GM18507 (cell line): ENCODE data around the gene DUSP28.
A peak's percentile ranks its signal among the peaks of the same experiment; 100 is the strongest.

Source experiments
- DNase-seq: peaks from one replicate; pipeline ENCODE4 v3.0.0; 2011; ENCODE audit warnings: low read depth; ENCODE audit not compliant: insufficient read length; ENCODE audit errors: extremely low spot score
- FAIRE-seq: peaks from 2 replicates; lab custom pipeline; 2011; peaks lifted over from hg19 to GRCh38; lab: Jason Lieb, UNC

The DUSP28 gene

DNA sequence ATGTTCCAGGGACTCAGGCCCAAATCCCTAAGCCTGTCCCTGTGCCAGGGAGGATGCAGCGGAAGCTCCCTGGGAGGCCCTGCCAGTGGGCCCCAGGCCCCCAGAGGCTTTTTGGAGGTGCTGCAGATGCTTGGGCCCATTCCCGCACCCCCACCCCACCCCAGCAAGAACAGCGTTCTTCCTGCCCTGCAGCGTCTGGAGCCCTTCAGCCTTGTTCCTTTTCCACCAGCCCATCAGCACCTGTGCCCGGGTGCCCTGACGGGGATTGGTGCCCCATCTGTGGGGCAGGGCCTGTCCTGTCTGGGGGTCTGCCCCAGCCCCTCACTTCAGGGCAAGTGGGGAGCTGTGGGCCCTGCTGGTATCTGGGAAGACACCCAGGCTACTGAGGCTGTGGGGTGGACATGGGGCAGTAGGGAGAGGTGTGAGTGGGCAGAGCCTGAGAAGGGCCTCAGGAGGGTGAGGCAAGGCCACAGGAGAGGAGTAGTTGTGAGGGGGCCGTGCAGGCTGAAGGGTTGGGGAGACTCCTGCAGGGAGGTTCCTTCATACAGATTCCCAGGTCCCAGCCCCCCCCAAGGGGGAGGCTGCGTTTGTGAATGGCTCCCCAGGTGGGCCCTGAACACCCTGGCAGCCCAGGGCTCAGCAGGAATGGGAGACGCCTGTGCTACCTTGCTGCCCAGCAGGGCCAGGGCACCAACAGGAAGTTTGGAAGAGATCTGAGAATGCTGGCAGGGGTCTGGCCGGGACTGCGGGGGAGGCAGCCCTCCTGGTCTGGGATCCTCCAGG lies 10.6 kb downstream of the DUSP28 start:
- DNase-seq: no peak
- FAIRE-seq: no peak

DNA sequence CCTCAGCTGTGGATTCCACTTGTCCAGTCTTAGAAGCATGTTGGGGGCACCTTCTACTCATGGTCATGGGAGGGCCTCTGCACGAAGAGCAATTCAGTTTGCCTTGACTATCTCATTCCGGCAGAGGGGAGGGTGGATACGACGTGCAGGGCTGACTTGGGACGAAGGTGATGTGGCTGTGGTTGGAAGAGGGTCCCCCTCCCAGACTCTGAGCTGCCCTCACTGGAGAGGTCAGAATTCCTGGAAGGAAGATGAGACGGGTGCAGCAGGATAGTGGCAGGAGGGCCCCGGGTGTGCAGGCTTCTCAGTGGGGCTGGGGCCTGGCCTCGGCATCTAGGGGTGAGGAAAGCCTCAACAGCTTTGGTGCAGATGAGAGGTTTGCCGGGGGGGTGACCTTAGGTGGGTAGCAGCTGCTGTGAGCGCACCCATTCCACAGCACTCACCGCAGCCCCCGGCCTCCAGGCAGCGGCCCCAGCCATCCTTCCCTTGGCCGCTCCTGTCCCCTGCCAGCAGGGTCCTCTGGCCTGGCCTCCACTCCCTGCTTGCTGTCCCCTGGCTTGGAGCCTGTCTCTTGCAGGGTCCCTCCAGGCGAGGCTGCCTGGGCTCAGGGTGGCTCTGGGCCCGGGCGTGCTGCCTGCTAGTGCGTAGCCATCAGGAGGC lies 11.3 kb downstream of the DUSP28 start:
- DNase-seq: no peak
- no peak for FAIRE-seq

DNA sequence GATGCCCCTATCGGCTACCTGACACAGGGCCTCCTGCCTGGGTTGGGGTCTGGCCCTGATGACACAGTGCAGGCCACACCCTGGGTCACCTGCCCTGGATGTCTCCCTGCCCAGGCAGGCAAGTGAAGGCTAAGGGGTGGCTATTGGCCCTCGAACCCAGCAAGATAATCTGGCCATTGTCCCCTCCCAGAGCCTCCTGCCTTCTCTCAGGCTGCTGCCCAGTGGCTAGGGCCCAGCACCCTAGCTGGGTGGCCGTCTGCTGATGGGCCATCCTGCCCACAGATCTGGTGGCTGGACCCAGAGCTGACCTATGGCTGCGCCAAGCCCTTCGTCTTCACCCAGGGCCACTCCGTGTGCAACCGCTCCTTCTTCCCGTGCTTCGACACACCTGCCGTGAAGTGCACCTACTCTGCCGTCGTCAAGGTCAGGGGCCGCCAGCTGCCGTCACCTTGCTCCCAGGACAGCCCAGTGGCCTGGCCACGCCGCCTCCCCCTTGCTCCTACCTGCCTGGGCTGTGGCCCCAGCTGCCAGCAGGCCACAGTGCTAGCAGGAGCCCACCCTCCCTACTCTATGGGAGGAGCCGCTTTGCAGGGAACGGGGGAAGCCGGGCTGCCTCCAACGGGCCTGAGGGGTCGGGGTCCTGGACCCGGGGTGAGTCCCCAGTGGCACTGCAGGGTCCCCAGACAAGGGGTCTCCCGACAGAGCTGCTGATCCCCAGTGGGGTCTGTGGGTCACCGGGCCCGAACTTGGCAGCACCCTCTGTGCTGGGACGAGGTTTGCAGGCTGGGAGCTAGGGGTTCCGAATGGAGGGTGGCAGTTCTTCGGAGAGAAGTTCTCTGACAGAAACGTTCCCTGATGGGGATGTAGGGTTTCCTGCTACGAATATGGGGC lies 12.2 kb downstream of the DUSP28 start:
- no peak for DNase-seq

DNA sequence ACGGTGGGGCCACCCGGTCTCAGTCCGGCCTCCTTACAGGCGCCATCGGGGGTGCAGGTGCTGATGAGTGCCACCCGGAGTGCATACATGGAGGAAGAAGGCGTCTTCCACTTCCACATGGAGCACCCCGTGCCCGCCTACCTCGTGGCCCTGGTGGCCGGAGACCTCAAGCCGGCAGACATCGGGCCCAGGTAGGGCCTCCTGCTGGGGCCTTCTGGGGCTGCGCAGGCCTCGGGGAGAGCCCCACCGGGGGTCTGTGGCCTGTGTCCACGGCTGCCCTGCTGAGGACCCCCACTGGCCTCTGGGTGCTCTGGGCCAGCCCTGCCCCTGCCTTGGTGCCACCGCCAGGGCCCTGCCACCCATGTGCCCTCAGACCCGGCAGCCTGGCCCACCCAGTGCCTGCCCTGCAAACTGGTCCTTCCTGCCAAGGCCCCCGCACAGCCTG lies 12.9 kb downstream of the DUSP28 start:
- FAIRE-seq (no peak), DNase-seq (no peak)

More for the DNA sequence above, 12.2 kb downstream of the DUSP28 start:
- no peak for FAIRE-seq

DNA sequence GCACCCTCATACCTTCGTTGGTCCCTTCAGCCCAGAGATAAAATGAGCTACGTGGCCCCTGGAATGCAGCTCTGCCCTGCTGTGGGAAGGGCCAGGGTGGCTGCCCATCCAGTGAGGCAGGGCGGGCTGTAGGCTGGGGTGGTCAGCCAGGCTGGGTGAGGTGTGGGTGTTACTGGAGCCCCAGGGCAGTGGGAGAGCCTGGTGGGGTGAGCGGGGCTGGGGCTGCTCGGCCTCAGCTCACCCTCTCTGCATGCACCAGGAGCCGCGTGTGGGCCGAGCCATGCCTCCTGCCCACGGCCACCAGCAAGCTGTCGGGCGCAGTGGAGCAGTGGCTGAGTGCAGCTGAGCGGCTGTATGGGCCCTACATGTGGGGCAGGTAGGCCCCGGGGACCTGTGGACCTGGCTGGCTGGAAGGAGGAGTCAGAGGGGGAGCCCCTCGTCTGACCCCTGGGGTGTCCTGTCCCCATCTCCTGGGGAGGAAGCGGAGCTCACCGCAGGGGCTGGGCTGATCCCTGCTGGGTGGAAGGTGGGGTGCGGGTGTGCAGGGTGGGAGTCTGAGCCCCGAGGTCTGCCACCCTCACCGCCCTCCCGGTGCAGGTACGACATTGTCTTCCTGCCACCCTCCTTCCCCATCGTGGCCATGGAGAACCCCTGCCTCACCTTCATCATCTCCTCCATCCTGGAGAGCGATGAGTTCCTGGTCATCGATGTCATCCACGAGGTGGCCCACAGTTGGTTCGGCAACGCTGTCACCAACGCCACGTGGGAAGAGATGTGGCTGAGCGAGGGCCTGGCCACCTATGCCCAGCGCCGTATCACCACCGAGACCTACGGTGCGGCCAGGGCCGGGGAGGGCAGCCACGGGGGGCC lies 13.6 kb downstream of the DUSP28 start:
- FAIRE-seq (no peak), DNase-seq (no peak)

DNA sequence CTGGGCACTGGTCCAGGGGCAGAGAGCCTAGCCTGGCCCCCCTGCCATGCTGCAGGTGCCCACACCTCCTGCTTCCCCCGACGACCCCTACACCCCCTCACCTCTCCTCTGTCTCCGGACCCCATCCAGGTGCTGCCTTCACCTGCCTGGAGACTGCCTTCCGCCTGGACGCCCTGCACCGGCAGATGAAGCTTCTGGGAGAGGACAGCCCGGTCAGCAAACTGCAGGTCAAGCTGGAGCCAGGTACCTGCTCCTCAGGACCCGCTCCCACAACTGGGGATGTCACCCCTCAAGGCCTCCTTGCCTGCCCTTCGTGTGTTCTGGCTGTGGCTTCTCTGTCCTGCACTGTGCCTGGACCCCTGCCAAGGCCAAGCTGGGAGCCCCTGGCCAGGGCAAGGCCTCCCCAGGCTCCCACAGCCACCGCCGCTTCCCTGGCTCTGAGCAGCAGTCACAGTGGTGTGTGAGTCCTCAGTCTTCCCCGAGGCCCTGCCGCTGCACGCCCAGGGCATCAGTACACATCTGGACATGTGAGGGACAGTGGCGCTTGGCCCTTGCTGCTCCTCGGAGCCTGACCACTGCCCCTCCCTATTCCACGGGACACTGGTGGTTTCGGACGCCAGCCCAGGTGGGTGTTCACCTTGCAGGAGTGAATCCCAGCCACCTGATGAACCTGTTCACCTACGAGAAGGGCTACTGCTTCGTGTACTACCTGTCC lies 14.4 kb downstream of the DUSP28 start:
- DNase-seq (no peak), FAIRE-seq (no peak)

DNA sequence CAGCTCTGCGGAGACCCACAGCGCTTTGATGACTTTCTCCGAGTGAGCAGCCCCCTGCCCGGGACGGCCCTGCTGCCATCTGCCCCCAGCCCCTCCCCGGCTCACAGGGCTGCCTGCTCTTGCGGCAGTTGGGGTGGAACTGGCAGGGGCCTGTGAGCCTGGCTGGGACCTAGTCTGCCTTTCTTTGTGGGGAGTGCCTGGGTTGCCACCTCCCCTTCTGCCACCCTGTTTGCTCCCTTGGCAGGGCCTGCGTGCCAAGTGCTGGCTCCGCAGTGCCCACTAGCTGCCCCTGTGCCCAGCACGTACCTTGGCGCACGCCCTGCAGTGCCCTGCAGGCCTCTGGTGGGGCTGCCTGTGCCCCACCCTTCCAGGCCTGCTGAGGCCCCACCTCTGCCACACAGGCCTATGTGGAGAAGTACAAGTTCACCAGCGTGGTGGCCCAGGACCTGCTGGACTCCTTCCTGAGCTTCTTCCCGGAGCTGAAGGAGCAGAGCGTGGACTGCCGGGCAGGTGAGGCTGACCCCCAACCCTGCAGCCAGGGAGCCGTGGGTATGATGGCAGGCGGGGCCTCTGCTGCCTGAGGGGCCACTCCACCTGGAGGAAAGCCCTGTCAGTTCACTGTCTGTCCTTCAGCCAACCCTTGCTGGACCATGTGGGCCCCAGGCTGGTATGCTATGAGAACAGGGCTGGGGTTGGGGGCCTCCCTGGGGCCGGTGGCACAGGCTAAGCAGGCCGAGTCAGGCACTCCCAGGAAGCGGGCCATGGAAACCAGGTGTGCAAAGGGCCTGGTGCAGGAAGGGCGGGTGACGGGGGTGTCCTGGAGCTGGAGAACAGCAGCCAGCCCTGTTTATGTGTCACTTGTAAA lies 15.2 kb downstream of the DUSP28 start:
- FAIRE-seq (no peak), DNase-seq (no peak)

DNA sequence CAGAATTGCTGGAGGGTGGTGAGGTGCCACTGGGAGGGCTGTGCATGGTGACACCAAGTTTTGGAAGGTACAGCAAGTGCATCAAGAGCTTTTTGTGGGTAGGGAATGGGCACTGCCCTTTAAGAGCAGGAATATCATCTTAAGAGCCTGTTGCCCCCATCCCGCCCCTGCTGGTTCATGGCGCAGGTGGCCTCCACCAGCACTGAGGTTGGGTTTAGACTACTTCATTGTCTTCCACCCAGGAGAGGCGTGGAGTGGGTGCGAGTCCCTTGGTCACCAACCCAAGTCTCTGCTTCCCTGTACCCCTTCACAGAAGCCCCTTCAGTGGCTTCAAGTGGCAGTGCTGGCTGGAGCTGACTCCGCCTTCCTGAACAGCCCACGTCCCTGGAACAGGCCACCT lies 15.9 kb downstream of the DUSP28 start:
- FAIRE-seq: no peak
- DNase-seq: no peak

DNA sequence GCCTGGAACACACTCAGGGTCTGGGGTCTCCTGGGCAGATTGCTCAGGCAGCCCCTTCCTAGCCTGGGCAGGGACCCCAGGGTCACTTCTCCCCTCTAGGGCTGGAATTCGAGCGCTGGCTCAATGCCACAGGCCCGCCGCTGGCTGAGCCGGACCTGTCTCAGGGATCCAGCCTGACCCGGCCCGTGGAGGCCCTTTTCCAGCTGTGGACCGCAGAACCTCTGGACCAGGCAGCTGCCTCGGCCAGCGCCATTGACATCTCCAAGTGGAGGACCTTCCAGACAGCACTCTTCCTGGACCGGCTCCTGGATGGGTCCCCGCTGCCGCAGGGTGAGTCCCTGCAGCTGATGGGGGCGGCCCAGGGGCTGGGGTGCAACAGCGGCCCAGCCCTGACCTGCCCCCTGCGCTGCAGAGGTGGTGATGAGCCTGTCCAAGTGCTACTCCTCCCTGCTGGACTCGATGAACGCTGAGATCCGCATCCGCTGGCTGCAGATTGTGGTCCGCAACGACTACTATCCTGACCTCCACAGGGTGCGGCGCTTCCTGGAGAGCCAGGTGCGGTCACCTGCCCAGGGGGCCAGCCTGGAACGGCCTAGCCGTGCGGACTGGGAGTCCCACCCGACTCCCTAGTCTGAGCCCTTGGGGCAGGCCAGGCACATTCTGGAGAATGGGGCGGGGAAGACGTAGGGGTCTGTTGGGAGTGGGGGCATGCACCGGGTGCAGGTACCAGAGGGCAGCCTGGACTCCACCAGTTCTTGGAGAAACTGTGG lies 16.5 kb downstream of the DUSP28 start:
- FAIRE-seq (no peak), DNase-seq (no peak)

DNA sequence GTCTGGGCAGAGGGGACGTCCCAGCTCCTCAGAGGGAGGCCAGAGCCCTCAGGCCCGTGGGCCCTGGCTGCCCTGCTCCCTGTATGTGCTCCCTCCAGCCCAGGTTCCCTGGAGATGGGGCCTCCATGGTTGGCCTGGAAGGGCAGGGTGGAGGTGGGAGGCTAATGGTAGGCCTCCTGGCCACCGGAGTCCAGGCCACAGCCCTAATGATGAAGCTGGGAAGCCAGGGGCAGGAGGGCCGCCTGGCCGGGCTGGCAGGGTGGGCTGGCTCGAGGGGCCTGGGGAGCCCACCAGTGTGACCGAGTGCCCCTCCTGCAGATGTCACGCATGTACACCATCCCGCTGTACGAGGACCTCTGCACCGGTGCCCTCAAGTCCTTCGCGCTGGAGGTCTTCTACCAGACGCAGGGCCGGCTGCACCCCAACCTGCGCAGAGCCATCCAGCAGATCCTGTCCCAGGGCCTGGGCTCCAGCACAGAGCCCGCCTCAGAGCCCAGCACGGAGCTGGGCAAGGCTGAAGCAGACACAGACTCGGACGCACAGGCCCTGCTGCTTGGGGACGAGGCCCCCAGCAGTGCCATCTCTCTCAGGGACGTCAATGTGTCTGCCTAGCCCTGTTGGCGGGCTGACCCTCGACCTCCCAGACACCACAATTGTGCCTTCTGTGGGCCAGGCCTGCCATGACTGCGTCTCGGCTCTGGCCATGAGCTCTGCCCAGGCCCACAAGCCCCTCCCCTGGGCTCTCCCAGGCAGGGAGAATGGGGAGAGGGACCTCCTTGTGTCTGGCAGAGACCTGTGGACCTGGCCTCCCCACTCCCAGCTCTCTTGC lies 17.3 kb downstream of the DUSP28 start:
- no peak for DNase-seq
- no peak for FAIRE-seq

DNA sequence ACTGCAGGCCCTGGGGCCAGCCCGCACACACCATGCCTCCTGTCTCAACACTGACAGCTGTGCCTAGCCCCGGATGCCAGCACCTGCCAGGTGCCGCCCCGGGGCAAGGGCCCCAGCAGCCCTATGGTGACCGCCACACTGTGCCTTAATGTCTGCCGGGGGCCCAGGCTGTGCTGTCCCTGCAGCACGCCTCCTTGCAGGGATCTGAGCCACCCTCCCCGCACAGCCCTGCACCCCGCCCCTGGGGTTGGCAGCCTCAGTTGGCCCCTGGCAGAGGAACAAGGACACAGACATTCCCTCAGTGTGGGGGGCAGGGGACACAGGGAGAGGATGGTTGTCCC lies 17.9 kb downstream of the DUSP28 start:
- FAIRE-seq (no peak), DNase-seq (no peak)

DNA sequence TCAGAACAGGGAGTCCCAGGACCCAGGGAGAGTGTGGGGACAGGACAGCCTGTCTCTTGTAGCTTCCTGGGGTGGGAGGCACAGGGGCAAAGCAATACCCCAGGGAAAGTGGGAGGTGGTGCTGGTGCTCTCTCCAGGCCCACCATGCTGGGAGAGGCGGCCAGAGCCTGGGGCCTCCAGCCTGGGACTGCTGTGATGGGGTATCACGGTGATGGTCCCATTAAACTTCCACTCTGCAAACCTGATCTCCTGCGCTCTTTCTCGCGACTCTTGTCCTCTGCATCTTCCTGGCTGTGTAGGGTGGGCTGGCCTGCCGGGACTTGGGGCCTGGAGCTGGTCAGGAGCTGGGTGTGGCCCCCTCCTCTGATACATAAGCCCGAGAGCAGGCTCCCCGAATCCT lies 18.3 kb downstream of the DUSP28 start:
- DNase-seq (no peak), FAIRE-seq (no peak)

DNA sequence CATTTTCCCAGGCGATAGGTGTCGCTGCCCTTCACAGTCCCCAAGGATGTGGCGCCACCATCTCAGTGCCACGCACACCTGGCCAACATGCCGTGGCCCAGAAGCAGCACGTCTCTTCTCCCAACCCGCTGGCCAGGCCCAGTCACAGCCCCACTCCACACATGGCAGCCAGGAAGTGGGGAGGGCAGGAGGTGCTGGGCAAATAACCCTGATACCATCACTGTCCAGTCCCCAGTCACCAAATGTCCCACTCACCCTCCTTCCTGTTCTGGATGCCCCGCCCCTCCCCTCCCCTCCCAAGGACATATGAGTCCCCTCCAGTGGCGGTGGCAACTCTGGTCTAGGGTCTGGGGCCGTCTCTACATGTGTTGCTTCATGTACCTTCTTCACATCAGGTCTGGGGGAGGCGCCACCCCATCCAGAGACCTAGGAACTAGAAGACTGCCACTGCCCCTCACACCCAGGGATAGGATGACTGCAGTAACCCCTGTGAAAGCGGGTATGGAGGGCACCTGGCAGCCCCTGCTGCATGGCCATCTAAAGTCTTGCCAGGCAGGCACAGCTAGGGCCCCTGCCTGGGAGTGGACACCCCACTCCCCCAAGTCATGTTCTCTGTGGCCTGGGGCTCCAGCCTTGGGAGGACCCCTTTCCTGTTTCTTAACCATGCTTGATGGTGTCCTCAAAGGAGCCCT lies 19.1 kb downstream of the DUSP28 start:
- FAIRE-seq (no peak), DNase-seq (no peak)

DNA sequence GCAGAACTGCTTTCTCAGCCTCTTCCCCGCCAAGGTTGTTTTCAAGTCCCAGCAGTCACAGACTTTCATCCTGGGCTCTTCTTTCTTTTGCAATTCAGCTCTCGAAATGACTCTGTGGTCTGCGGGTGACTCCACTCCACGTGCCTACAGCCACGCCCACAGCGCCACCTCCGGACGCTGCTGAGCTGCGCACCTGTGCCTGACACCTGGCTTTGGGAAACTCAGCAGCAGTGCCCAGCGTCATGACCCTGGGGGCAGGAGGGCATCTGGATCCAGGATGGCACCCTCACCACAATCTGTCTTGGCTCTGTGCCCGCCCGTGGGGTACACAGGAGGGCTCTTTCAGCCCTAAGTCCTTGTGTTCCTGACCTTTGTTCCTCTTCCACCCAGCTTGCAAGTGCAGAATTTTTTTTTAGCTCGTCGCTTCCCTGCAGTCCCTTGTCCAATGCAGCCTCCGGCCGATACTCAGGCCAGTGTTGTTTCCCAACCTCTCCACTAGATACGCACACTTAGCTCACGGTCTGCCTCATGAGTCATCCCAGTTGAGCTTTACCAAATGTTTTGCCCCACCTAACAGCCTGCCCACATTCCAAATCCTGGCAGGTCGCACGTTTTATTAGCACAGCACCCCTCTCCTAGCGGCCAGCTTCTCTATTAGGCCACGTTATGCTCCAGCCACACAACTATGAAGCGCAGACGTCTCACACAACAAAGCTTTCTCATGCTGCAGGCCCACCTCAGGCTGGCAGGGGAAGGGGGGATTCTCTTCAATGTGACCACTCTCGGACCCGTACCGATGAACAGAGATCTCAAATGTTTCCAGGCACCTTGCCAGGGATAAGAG lies 19.8 kb downstream of the DUSP28 start:
- no peak for DNase-seq
- FAIRE-seq: peak; percentile 92

DNA sequence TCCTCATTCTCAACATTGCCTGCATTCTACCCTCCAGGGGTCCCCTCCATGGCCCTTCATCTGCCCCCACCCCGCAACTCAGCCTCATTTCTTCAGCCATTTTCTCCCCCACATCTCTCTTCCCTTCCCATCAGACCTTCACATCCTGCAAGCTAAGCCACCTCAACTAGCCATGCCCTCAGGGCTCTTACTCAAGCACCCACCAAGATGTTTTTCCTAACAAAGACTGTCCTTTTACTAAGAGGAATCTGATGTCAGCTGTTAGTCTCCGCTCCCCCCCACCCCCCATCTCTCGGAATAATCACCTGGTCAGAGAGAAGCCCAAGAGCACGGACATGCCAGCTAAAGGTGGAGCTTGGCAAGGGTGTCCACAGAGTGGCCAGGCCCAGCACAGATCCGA lies 21.7 kb downstream of the DUSP28 start:
- no peak for DNase-seq
- no peak for FAIRE-seq
